GM18526 (cell line): ENCODE measurements around the gene FAAH2.

ENCODE experiments used
- POLR2A ChIP-seq: IDR thresholded peaks from 3 replicates; pipeline ENCODE4 v1.6.1; 2011; ENCODE audit not compliant: insufficient read length; ENCODE audit errors: extremely low read depth

Gene FAAH2

GRCh38 chrX:57528670-57529255 lies 242.3 kb downstream of the FAAH2 start:
- TF ChIP-seq POLR2A: no peak
